WERI-Rb-1 (cell line): Measurements from ENCODE around the gene MAGI2.

Source experiments
- DNase-seq: peaks from one replicate; pipeline ENCODE4 v3.0.0-alpha.2; 2020
- H3K27ac ChIP-seq: fragments of 250-450 bp; sonication (Bioruptor Pico); 2 replicates; pipeline ENCODE4 v1.5.1; 2020; ENCODE audit warnings: mild to moderate bottlenecking, moderate library complexity
- H3K27me3 ChIP-seq: fragments of 250-450 bp; sonication (Bioruptor Pico); 2 replicates; pipeline ENCODE4 v1.5.1; 2021; ENCODE audit warnings: mild to moderate bottlenecking, low read depth, moderate library complexity; ENCODE audit not compliant: insufficient read depth, severe bottlenecking
- H3K36me3 ChIP-seq: fragments of 250-450 bp; sonication (Bioruptor Pico); 2 replicates; pipeline ENCODE4 v1.5.1; 2020; ENCODE audit warnings: mild to moderate bottlenecking, moderate library complexity
- H3K4me3 ChIP-seq: 2 replicates; pipeline ENCODE4 v1.5.1; 2011; ENCODE audit warnings: low read depth, mild to moderate bottlenecking, control low read depth, low read length
- H3K9me3 ChIP-seq: fragments of 250-450 bp; sonication (Bioruptor Pico); 2 replicates; pipeline ENCODE4 v1.5.1; 2021; ENCODE audit warnings: mild to moderate bottlenecking, moderate library complexity; ENCODE audit not compliant: severe bottlenecking
- TF ChIP-seq, protein P1 (sequence below): IDR thresholded peaks from 2 replicates; pipeline ENCODE4 v1.5.1; 2011; ENCODE audit warnings: low read depth, mild to moderate bottlenecking, control low read depth, inconsistent platforms, low read length

MAGI2 gene

DNA sequence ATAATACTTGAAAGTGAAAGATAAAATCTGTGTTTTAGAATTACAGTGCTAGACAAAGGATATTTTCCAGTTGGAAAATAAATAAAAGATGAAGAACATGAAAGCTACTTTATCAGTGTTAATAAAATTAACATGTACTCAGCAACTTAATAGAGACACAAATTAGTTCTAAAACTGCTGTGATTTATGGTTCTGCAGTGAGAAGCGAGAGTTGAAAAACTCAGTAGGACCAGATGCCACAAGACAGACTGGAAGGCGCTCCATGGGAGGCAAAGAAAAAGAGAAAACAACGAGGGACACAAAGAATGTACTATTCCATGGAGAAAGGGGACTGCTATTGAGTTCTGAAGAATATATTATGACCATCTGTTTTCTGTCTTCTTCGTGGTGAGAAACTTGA, 1064.4 kb downstream of the MAGI2 start:
- H3K4me3 ChIP-seq, result no peak overlapping the region
- TF ChIP-seq, protein P1, sequence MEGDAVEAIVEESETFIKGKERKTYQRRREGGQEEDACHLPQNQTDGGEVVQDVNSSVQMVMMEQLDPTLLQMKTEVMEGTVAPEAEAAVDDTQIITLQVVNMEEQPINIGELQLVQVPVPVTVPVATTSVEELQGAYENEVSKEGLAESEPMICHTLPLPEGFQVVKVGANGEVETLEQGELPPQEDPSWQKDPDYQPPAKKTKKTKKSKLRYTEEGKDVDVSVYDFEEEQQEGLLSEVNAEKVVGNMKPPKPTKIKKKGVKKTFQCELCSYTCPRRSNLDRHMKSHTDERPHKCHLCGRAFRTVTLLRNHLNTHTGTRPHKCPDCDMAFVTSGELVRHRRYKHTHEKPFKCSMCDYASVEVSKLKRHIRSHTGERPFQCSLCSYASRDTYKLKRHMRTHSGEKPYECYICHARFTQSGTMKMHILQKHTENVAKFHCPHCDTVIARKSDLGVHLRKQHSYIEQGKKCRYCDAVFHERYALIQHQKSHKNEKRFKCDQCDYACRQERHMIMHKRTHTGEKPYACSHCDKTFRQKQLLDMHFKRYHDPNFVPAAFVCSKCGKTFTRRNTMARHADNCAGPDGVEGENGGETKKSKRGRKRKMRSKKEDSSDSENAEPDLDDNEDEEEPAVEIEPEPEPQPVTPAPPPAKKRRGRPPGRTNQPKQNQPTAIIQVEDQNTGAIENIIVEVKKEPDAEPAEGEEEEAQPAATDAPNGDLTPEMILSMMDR, result no peak
- H3K27me3 ChIP-seq, result no peaks in the 10 kb centered on the region
- no peak for DNase-seq
- no peaks in the 10 kb centered on the region for H3K36me3 ChIP-seq
- no peak overlapping the region for H3K27ac ChIP-seq
- no peaks in the 10 kb centered on the region for H3K9me3 ChIP-seq

DNA sequence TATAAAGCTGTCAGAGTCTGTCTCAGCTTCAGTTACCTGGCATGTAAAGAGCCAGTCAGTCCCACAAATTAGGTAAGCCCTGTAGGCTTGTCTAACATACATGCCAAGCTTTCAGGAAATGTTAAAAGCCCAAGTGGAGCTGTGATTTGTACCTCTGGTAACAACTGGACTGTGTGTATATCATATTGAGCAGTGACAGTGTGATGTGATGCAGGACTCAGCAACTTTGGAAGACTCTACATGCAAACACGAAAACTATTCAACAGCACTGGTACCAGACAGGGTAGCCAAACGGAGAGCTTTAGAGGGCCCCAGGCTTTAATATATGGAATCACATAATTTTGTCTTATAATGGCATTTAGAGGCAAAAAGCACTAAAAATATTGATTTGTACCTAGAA, 1066.9 kb downstream of the MAGI2 start:
- DNase-seq, result no peak
- TF ChIP-seq, protein P1, result no peak
- no peak overlapping the region for H3K4me3 ChIP-seq
- H3K27ac ChIP-seq, result no peak overlapping the region
- H3K36me3 ChIP-seq, result no peaks in the 10 kb centered on the region
- H3K9me3 ChIP-seq, result no peaks in the 10 kb centered on the region
- no peaks in the 10 kb centered on the region for H3K27me3 ChIP-seq

DNA sequence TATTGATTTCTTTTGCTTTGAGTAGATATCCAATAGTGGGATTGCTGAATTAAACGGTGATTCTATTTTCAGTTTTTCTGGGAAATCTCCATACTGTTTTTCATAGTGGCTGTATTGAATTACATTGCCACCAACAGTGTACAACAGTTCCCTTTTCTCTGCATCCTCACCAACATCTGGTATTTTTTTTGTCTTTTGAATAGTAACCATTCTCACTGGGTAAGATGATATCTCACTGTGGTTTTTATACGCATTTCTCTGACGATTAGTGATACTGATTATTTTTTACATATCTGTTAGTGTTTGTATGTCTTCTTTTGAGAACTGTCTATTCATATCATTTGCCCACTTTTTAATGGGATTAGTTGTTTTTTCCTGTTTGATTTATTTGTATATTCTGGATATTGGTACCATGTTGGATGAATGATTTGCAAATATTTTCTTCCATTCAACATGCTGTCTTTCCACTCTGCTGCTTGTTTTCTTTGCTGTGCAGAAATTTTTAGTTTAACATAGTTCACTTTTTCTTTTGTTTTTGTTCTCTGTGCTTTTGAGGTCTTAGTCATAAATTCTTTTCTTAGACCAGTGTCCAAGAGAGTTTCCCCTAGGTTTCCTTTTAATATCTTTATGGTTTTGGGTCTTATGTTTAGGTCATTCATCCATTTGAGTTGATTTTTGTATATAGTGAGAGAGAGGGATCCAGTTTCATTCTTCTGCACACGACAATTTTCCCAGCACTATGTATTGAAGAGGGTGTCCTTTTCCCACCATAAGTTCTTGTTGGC, 1070.2 kb downstream of the MAGI2 start:
- no peak overlapping the region for H3K27ac ChIP-seq
- no peak for DNase-seq

DNA sequence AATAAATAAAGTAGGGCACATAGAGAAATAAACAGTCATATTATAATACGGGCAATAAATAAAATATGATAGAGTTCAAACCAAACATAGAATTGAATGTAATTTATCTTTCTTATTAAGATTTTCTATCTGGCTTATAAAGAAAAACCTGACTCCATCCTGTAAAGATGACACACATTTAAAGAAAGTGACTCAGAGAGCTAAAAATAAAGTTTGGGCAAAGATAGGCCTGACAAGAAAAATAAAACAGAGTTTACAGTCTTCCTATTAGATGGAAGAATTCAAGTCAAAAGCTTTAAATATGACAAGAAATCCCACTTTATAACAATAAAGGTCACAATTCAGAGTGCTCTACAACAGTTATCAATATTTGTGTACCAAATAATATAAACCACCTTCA, 1074.3 kb downstream of the MAGI2 start:
- Histone ChIP-seq H3K4me3 (no peak overlapping the region), H3K9me3 (no peaks in the 10 kb centered on the region), H3K36me3 (no peaks in the 10 kb centered on the region), H3K27ac (no peak overlapping the region), H3K27me3 (no peaks in the 10 kb centered on the region)
- TF ChIP-seq, protein P1, result no peak
- DNase-seq, result no peak

More for the DNA sequence above, 1070.2 kb downstream of the MAGI2 start:
- H3K9me3 ChIP-seq, result no peaks in the 10 kb centered on the region
- H3K36me3 ChIP-seq, result no peaks in the 10 kb centered on the region
- TF ChIP-seq, protein P1, result no peak
- no peaks in the 10 kb centered on the region for H3K27me3 ChIP-seq
- no peak overlapping the region for H3K4me3 ChIP-seq

DNA sequence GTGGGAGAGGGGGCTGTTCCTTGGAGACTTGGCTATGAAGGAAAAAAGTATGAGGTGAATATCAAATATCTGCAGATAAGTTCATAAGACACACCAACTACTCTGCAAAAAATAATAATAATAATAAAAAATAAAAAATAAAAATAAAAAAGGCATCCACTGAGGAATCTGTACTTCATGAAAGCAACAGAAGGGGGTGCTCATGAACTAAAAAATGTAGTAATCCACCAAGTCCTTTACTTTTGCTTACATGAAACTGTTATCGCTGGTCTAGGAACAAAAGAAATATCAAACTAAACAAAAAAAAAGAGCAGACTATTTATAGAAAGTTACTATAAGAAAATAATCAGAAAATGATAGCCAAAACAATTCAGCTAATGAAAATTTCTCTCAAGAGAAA, 1075.9 kb downstream of the MAGI2 start:
- Histone ChIP-seq H3K36me3 (no peaks in the 10 kb centered on the region), H3K27me3 (no peaks in the 10 kb centered on the region), H3K27ac (no peak overlapping the region), H3K9me3 (no peaks in the 10 kb centered on the region), H3K4me3 (no peak overlapping the region)
- DNase-seq, result no peak
- TF ChIP-seq, protein P1, result 0 out of 2 replicates have a peak, but pooled peaks have one; percentile 6

DNA sequence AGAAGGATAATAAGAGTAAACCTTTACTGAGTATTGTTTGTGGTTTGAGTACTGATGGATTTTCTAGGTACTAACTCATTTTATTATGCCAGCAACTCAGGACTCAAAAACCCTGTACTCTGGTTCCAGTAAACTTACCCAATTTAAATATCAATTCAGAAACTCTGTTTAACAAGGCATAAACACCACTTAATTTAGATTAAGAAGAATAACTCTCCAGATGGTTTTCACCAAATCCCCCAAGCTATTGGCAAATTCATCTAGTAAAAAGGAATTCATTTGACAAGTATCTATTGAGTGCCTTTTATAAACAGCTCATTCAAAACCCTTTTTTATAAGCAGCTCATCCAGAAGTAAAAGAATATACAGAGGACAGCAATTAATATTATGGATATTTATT, 1082.5 kb downstream of the MAGI2 start:
- Histone ChIP-seq H3K27ac (no peak overlapping the region), H3K36me3 (no peaks in the 10 kb centered on the region), H3K27me3 (no peaks in the 10 kb centered on the region), H3K4me3 (no peak overlapping the region), H3K9me3 (no peaks in the 10 kb centered on the region)
- TF ChIP-seq, protein P1, result no peak
- no peak for DNase-seq
